Activated naive CD8-positive, alpha-beta T cell treated with anti-CD3 and anti-CD28 coated beads, Interleukin-2, amount 50 U/mL, for 24 hours (primary cell): ENCODE data around the gene PRDM11.
A peak's percentile ranks its signal among the peaks of the same experiment; 100 is the strongest.
"Not testable (repeated sequence)": the region's sequence is repeated elsewhere in the genome, so short reads cannot be mapped to it uniquely, and the experiment has no call there.

ENCODE experiments used
- ATAC-seq: fragments of 150-1000 bp; cut with Tn5 transposase; one replicate; pipeline ENCODE4 v1.10.0; 2021
- DNase-seq: peaks from one replicate; pipeline ENCODE4 v3.0.0; 2021
- H3K27ac Mint-ChIP-seq: one replicate; pipeline ENCODE4 v1.8.0; 2021; ENCODE audit warnings: mild to moderate bottlenecking, mixed read lengths
- H3K27me3 Mint-ChIP-seq: one replicate; pipeline ENCODE4 v1.8.0; 2021; ENCODE audit warnings: mixed read lengths
- H3K36me3 Mint-ChIP-seq: one replicate; pipeline ENCODE4 v1.8.0; 2021; ENCODE audit warnings: low read depth, mixed read lengths
- H3K4me1 Mint-ChIP-seq: one replicate; pipeline ENCODE4 v1.8.0; 2021; ENCODE audit warnings: mixed read lengths
- H3K4me3 Mint-ChIP-seq: one replicate; pipeline ENCODE4 v1.8.0; 2021; ENCODE audit warnings: mild to moderate bottlenecking, moderate library complexity, mixed read lengths
- H3K9me3 Mint-ChIP-seq: one replicate; pipeline ENCODE4 v1.8.0; 2021; ENCODE audit warnings: mixed read lengths

PRDM11 gene

DNA sequence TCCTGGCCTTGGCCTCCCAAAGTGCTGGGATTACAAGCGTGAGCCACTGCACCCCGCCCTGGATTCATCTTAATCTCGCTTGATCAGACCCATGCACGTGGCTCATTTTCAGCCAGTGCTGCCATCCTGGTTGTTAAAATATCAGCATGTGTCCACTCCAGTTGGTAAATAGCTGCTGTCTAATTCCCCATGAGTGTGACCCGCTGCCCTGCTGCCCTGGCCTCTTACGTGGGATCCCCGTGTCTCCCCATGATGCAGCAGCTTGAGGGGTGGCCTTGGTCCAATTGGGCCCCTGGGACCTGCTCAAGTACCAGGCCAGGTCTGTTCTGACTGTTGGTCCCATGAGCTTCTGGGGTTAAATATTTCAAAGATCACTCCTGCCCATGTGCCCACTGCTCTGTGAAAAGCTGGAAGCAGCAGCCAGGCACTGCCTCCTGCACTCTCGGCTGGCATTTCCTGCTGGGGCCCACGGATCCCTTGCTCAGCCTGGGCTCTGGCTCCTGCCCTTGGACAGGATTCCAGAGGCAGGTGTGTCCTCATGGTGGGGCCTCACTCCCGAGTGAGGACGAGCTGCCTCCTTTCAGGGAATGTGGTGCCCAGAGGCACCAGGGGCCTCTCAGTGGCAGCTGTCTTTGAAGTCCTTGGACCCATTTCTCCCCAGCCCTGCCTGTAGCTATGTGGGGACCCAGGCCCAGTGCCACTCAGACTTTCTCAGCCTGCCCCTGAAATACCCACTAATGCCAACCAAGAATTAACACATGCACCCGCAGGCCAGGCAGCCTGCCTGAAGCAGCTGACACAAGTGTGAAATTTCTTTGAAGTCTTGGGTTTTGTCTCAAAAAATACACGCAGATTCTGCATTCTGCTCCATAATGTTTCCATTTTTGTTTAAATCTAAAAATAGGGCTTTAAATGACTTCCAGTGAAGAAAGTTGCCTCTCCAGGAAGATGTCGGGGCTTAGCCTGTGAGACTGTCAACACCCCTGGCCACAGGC is 38.1 kb upstream of the PRDM11 start:
- no peak overlapping the region for H3K4me3 Mint-ChIP-seq
- no peaks in the 10 kb centered on the region for H3K36me3 Mint-ChIP-seq
- peaks cover 23% of the 10 kb centered on the region for H3K27me3 Mint-ChIP-seq
- H3K27ac Mint-ChIP-seq, result no peak overlapping the region
- no peaks in the 10 kb centered on the region for H3K9me3 Mint-ChIP-seq
- H3K4me1 Mint-ChIP-seq, result no peaks in the 10 kb centered on the region
- DNase-seq (no peak), ATAC-seq (no peak)

DNA sequence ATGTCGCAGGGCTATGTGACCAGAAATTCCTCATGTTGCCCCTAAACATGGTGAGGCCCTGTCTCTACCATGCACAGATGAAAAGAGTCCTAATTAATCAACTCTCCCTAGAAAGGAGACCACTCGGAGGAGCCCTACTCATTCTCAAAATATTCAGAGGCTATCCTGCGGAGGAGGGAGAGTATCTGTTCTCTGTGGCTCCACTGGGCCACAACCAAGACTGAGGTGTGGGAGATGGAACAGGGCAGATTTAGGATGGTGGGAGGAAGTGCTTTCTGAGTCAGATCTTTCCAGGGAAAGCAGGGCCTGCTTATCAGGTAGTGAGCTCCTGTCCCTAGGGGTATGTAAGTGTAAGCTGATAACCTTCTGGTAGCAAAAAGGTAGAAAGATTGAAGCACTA is 37.0 kb upstream of the PRDM11 start:
- H3K27ac Mint-ChIP-seq, result no peak overlapping the region
- no peak overlapping the region for H3K4me3 Mint-ChIP-seq
- no peaks in the 10 kb centered on the region for H3K4me1 Mint-ChIP-seq
- peaks cover 32% of the 10 kb centered on the region for H3K27me3 Mint-ChIP-seq
- no peak for DNase-seq
- no peaks in the 10 kb centered on the region for H3K9me3 Mint-ChIP-seq
- no peaks in the 10 kb centered on the region for H3K36me3 Mint-ChIP-seq
- no peak for ATAC-seq

- Mint-ChIP-seq H3K36me3 (no peaks in the 10 kb centered on the region), H3K9me3 (no peaks in the 10 kb centered on the region), H3K4me3 (no peak overlapping the region), H3K4me1 (no peaks in the 10 kb centered on the region), H3K27me3 (peaks cover 36% of the 10 kb centered on the region), H3K27ac (no peak overlapping the region)
- peak; percentile 46 for ATAC-seq
- no peak for DNase-seq
Observed at GRCh38 chr11:45110562-45110961, 35.9 kb upstream of the PRDM11 start.

DNA sequence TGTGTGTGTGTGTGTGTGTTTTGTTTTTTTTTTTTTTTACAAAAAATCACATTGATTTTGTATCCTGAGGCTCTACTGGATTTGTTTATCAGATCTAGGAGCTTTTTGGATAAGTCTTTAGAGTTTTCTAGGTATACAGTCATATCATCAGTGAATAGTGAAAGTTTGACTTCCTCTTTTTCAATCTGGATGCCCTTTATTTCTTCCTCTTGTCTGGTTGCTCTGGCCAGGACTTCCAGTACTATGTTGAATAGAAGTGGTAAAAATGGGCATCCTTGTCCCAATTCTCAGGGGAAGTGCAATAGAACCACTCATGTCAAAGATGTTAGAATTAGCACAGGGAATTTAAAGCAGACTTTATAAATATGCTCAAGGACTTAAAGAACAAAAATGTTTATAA is 32.6 kb upstream of the PRDM11 start:
- Mint-ChIP-seq H3K4me1 (no peaks in the 10 kb centered on the region), H3K27ac (no peak overlapping the region), H3K27me3 (peaks cover 53% of the 10 kb centered on the region), H3K9me3 (no peaks in the 10 kb centered on the region), H3K4me3 (no peak overlapping the region), H3K36me3 (no peaks in the 10 kb centered on the region)
- DNase-seq, result no peak
- no peak for ATAC-seq

DNA sequence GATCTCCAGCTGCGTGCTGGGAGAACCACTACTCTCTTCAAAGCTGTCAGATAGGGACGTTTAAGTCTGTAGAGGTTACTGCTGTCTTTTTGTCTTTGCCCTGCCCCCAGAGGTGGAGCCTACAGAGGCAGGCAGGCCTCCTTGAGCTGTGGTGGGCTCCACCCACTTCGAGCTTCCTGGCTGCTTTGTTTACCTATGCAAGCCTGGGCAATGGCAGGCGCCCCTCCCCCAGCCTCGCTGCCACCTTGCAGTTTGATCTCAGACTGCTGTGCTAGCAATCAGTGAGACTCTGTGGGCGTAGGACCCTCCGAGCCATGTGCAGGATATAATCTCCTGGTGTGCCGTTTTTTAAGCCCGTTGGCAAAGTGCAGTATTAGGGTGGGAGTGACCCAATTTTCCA is 18.6 kb upstream of the PRDM11 start:
- not testable (repeated sequence) for H3K4me1 Mint-ChIP-seq, ATAC-seq, H3K27ac Mint-ChIP-seq, H3K4me3 Mint-ChIP-seq, H3K9me3 Mint-ChIP-seq, DNase-seq, H3K36me3 Mint-ChIP-seq
- peaks cover 43% of the 10 kb centered on the region for H3K27me3 Mint-ChIP-seq

GRCh38 chr11:45133878-45134277 is 12.6 kb upstream of the PRDM11 start:
- ATAC-seq, result no peak
- Mint-ChIP-seq H3K4me3 (no peak overlapping the region), H3K27me3 (peaks cover 52% of the 10 kb centered on the region), H3K36me3 (no peaks in the 10 kb centered on the region), H3K9me3 (no peaks in the 10 kb centered on the region), H3K4me1 (no peaks in the 10 kb centered on the region), H3K27ac (no peak overlapping the region)
- DNase-seq, result no peak

GRCh38 chr11:45141171-45141570 is 5.3 kb upstream of the PRDM11 start:
- Mint-ChIP-seq H3K4me3 (no peak overlapping the region), H3K4me1 (peaks cover 17% of the 10 kb centered on the region), H3K9me3 (no peaks in the 10 kb centered on the region), H3K27ac (no peak overlapping the region), H3K36me3 (no peaks in the 10 kb centered on the region), H3K27me3 (peaks cover 40% of the 10 kb centered on the region)
- DNase-seq (no peak), ATAC-seq (peak; percentile 77)

- DNase-seq (no peak), ATAC-seq (no peak)
- Mint-ChIP-seq H3K27me3 (peaks cover 40% of the 10 kb centered on the region), H3K4me3 (no peak overlapping the region), H3K9me3 (no peaks in the 10 kb centered on the region), H3K36me3 (no peaks in the 10 kb centered on the region), H3K4me1 (peaks cover 19% of the 10 kb centered on the region), H3K27ac (no peak overlapping the region)
Observed at GRCh38 chr11:45141631-45142030, 4.8 kb upstream of the PRDM11 start.

DNA sequence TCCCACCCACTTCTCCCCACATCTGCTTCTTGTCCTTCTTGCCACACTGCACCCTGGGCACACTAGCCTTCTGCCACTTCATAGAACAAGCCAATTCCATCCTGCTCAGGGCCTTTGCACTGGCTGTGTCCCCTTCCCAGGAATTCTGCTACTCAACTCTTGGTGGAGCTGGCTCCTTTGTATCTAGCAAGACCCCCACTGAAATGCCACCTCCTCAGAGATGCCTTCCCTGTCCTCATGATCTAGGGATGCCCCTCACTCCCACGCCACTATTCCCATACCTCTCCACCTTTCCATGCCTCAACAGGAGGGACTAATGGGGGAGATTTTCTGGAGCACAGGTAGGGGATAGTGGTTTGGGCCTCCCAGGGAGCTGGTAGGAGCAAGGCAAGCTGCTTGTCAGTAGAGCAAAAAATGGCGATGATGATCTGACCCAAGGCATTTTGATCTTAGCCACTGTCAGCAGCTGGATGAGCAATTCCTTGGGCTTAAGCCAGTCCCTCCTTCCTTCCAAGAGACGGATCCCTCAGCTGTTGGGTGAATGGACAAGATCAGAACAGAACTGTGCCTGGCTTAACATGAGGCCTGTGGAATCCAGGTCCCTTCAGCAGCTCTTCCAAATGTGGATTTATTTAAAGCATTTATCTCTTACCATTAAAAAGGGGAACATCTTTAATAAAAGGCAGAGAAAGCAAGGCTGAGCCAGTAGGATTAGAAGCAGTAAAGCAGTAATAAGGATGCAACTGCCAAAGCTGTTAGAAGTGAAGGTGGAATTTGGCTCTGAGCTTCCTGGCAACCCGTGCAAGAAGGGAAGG is 4.0 kb upstream of the PRDM11 start:
- Mint-ChIP-seq H3K4me1 (peaks cover 20% of the 10 kb centered on the region), H3K4me3 (no peak overlapping the region), H3K9me3 (no peaks in the 10 kb centered on the region), H3K27me3 (peaks cover 40% of the 10 kb centered on the region), H3K27ac (no peak overlapping the region), H3K36me3 (no peaks in the 10 kb centered on the region)
- ATAC-seq (no peak), DNase-seq (no peak)

DNA sequence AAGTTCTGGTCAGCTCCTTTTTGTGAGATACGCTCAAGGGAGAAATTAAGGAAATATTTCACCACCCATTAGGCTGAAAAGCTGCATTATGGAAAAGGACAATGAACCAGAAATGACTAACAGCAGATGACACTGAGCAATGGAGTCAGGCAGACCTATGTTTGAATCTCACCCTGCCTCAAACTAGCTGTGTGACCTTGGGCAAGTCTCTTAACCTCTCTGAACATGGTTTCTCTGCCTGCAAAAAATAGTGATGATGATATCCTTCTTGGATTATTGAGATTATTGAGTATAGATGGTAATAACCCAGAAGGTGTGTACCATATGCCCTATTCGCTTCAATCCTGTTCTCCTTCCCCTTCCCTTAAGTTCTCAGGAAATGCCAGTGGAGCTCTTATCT is 2.9 kb upstream of the PRDM11 start:
- DNase-seq (no peak), ATAC-seq (no peak)
- H3K27ac Mint-ChIP-seq, result no peak overlapping the region
- H3K4me3 Mint-ChIP-seq, result no peak overlapping the region
- no peaks in the 10 kb centered on the region for H3K9me3 Mint-ChIP-seq
- H3K36me3 Mint-ChIP-seq, result no peaks in the 10 kb centered on the region
- H3K27me3 Mint-ChIP-seq, result peaks cover 35% of the 10 kb centered on the region
- peaks cover 30% of the 10 kb centered on the region for H3K4me1 Mint-ChIP-seq

DNA sequence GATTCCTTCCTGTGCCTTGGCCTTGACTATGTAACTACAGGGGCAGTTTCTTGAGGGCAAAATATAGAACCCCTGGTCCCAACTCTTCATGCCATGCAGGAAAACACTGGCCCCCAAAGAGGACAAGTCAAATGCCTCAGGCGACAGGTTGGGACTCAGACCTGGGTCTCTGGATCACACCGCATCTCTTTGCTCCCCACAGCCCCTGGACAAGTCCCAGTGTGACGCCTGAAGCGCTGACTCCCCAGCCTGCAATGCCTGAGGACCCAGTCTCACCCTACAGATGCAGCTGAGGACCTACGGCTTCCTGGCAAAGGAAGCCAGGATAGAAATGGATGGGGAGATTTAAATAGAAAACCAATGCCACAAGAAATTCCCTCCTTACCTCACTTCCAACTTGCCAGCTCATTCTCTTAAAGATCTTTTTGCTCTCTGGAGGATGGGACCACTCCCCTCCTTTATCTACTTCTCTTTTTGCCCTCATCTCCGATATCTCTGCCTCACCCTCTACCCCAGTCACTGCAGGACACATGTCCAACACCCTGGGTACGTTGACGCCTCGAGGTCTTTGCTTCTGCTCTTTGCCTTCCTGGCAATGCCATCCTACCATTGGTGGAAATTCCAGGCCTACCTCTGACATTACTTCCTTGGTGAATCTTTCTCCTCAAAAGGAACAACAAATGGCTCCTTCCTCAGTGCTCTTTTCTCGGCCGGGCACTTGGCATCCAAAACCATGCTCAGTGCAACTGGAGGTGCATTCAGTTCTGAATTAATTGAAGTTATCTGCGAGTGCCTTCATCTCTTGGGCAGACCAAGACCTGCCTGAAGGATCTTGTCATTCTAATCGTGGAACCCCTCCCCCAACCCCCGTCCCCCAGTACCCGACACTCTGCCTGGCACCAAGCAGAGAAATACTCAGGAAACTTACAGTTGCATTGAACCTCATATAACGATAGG is 2.0 kb upstream of the PRDM11 start:
- Mint-ChIP-seq H3K27ac (no peak overlapping the region), H3K36me3 (no peaks in the 10 kb centered on the region), H3K4me3 (no peak overlapping the region), H3K27me3 (peaks cover 32% of the 10 kb centered on the region), H3K9me3 (no peaks in the 10 kb centered on the region), H3K4me1 (peaks cover 31% of the 10 kb centered on the region)
- ATAC-seq (no peak), DNase-seq (no peak)

GRCh38 chr11:45145083-45145378 is 1.4 kb upstream of the PRDM11 start:
- Mint-ChIP-seq H3K9me3 (no peaks in the 10 kb centered on the region), H3K27ac (no peak overlapping the region), H3K27me3 (peaks cover 29% of the 10 kb centered on the region), H3K4me3 (peak overlapping the region; percentile 21), H3K36me3 (no peaks in the 10 kb centered on the region), H3K4me1 (peaks cover 31% of the 10 kb centered on the region)
- DNase-seq (no peak), ATAC-seq (no peak)

DNA sequence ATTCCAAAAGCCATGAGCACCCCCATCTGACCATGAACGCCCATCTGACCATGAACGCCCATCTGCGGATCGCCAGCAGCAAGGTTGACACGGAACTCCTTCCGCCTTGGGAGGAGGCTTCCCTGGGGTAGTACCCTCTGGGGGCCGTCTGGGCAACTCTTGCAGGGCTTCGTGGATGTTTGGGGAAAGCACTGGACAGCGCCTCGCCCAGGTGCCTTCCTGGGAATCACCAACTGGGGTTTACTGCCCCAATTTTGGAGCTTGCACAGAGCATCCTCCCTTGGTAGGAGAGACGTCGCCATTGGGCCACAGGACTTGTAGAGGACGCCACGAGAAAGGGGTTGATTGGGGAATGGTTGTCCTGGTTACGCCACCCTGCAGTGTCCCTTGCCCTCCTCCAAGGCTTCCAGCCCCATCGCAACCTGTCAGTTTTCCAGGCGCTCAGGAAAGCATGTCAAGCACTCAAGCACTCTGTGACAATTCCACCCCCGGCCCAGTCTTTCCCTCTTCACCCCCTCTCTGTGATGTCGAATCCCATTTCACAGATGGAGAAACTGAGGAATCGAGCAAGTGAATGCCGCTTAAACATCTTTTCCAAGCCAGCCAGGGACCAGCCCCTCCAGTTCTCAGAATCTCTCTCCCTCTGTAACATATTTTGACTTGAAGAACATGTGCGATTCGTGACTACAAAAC is 914 bp upstream of the PRDM11 start:
- DNase-seq, result no peak
- H3K4me1 Mint-ChIP-seq, result peaks cover 31% of the 10 kb centered on the region
- no peak for ATAC-seq
- H3K27me3 Mint-ChIP-seq, result peaks cover 25% of the 10 kb centered on the region
- no peaks in the 10 kb centered on the region for H3K36me3 Mint-ChIP-seq
- H3K27ac Mint-ChIP-seq, result peak overlapping the region; percentile 79
- no peaks in the 10 kb centered on the region for H3K9me3 Mint-ChIP-seq
- peak overlapping the region; percentile 80 for H3K4me3 Mint-ChIP-seq
